T follicular helper cell (primary cell): ENCODE measurements around the gene EIF2B2.

Experiments used
- DNase-seq: peaks from one replicate; pipeline ENCODE4 v3.0.0-alpha.2; 2020; ENCODE audit warnings: low read depth

The EIF2B2 gene

GRCh38 chr14:74974364-74975058 is 28.2 kb upstream of the EIF2B2 start:
- DNase-seq = no peak

GRCh38 chr14:74975059-74975810 is 27.5 kb upstream of the EIF2B2 start:
- no peak for DNase-seq

- no peak for DNase-seq
Observed at GRCh38 chr14:74976264-74977113, 26.2 kb upstream of the EIF2B2 start.

- no peak for DNase-seq
Observed at GRCh38 chr14:74977164-74977900, 25.4 kb upstream of the EIF2B2 start.

GRCh38 chr14:74977901-74978385 is 24.8 kb upstream of the EIF2B2 start:
- no peak for DNase-seq

GRCh38 chr14:74978416-74978947 is 24.2 kb upstream of the EIF2B2 start:
- no peak for DNase-seq

- no peak for DNase-seq
Observed at GRCh38 chr14:74979029-74979428, 23.7 kb upstream of the EIF2B2 start.

- DNase-seq = no peak
Observed at GRCh38 chr14:74979442-74980397, 23.0 kb upstream of the EIF2B2 start.

GRCh38 chr14:74980398-74980730 is 22.4 kb upstream of the EIF2B2 start:
- no peak for DNase-seq

- no peak for DNase-seq
Observed at GRCh38 chr14:74980731-74981461, 21.8 kb upstream of the EIF2B2 start.

GRCh38 chr14:74981462-74981782 is 21.3 kb upstream of the EIF2B2 start:
- DNase-seq = no peak

GRCh38 chr14:74981833-74982232 is 20.9 kb upstream of the EIF2B2 start:
- DNase-seq = no peak

GRCh38 chr14:74982661-74983060 is 20.1 kb upstream of the EIF2B2 start:
- DNase-seq = no peak

GRCh38 chr14:74983343-74983742 is 19.4 kb upstream of the EIF2B2 start:
- DNase-seq = no peak

GRCh38 chr14:74984236-74985027 is 18.3 kb upstream of the EIF2B2 start:
- no peak for DNase-seq

- DNase-seq = no peak
Observed at GRCh38 chr14:74985028-74985310, 17.8 kb upstream of the EIF2B2 start.

- DNase-seq = no peak
Observed at GRCh38 chr14:74985806-74986205, 16.9 kb upstream of the EIF2B2 start.

- no peak for DNase-seq
Observed at GRCh38 chr14:74988131-74988530, 14.6 kb upstream of the EIF2B2 start.

GRCh38 chr14:74988993-74989392 is 13.7 kb upstream of the EIF2B2 start:
- no peak for DNase-seq
